ENCODE measurements around the gene RAG2. TPM values are rescaled to one million over a fixed set of nuclear protein-coding genes. Genes with fewer than 3 reads are reported as not detected.

RAG2 gene
- not detected in 5 replicates for total RNA-seq (2022; extraction: Qiagen RNA extraction)

DNA sequence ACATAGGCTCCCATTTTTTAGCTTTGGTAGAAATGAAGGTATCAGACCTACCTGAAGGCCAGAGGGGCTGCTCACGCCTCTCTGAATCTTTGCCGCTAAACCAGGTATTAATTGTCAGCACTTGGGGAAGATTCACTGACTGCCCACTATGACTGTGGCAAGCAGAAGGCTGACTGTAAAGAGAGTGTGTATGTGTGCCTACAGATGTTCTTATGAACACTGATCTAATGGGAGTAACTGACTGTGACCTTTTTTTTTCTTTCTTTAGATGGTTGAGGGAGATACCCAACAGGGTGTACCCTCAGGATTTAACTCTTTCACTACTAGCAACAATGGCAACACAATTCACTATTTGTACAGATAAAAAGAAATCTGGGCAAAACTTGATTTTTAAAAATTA, at the start of gene RAG2:
RAG2 (minus strand) TSS at position 186 of the 400 bp plus-strand sequence. CDS start 4,068 bp downstream, outside the sequence.

DNA sequence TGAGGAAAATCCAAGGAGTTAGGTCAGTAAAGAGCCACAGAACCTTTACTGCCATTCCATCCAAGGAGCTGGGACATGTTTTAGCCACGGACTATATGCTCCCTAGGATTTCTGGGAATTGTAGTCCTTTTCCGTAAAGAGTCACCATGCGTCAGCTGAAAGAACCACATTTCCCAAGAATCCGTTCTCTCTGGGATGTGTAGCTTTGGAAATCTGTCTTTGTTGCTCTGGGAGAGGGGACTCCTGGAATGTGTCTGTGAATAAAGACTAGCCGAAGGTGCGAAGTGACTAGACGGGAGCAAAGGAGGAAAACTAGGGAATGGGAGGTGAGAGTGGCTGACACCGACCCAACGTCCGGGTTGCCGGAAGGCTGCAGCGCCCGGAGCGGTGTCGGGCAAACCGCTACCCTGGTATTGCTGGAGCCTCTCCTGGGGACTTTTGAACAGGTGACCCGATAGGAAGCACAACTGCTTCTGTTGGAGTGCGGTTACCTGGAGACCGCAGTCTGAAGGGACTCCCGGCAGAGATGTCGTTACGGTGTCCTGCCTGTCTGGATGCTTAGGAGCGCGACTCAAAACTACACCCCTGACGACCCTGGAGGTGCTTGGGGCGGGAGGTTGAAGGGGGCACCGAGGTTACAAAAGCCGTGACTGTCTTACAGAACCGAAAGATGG, 3.6 kb downstream of the RAG2 start, which contains the start of gene IFTAP:
IFTAP (plus strand) TSS at position 187 of the 674 bp plus-strand sequence. CDS start 15,602 bp downstream, outside the sequence.

DNA sequence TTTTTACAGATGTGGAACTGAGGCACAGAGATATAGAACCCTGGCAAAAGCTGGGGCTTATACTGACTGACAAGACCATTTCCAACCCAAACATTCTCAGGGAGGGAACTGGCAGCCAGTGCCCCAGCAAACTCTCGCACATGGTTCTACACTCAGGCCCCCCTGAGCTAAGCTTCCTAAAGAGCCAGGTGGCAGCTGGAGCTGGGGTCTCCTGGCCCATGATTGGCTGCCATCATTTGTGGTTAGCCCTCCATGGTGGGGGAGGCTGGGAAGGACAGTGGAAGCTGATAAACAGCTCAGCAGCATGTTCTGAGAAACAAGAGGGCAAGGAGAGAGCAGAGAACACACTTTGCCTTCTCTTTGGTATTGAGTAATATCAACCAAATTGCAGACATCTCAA, 30.3 kb downstream of the RAG2 start, which contains the start of gene RAG1:
RAG1 (plus strand) TSS at position 314 of the 400 bp plus-strand sequence. CDS start 5,298 bp downstream, outside the sequence.

Other genes with a start within 250 kb of the RAG2 start
- 7.1 to 9.5 TPM (median 9.0 TPM) in 5 replicates for gene TRAF6, start 88.0 kb downstream of the RAG2 start, total RNA-seq (2022; extraction: Qiagen RNA extraction)
- 0.01 to 0.53 TPM (median 0.40 TPM) in 5 replicates for gene RAG1, start 30.2 kb downstream of the RAG2 start, total RNA-seq (2022; extraction: Qiagen RNA extraction)
- 14.0 to 21.6 TPM (median 15.8 TPM) in 5 replicates for gene IFTAP, start 3.7 kb downstream of the RAG2 start, total RNA-seq (2022; extraction: Qiagen RNA extraction)